ENCODE measurements around the gene MMEL1. TPM values are rescaled to one million over a fixed set of nuclear protein-coding genes. Genes with fewer than 3 reads are reported as not detected.

The MMEL1 gene
- total and polyA plus RNA-seq, 2 donors (not counting 3 experiments of a cell fraction or from before 2014, with no cell fraction given): 1.1 to 1.2 TPM

DNA sequence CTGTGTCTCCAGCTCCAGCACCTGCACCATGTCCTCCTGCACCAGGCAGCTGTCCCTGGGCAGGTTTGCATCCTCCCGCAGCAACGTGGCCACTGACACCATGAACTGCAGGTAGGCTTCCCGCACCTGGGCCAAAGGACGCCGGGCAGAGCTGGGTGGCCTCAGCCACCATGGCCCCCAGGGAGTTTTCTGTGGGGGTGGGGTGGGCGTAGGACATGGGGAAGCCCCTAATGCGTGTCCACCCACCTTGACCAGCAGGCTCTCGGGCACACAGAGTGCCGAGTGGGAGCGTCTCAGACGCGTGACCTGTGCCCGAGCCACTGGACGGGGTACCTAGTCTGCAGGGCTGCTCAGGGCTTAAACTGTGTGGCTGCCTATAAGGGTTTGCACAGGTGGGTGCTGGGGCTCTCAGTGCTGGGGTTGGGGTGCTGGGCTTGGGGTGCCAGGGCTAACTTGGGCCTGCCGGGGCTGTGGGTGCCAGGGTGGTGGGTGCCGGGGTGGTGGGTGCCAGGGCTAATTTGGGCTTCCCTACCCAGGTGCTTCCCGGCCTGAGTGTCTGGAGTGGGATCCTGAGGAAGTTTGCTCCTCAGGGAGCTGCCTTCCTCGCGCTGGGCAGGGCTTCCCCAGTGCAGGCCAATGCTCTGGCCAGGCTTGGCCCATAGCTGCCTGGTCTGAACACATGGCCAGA lies 28.5 kb downstream of the MMEL1 start:
- H4K20me1 ChIP-seq (replicated peaks; ENCODE audit: control insufficient read depth, extremely low read depth, insufficient read depth, low read length): no peaks in the 10 kb centered on the region
- DNase-seq (ENCODE audit: low read depth, low spot score): no peak
- intact Hi-C loops (cut with micrococcal nuclease): no loop called here
- no peaks in the 10 kb centered on the region for H3K9me1 ChIP-seq (replicated peaks; ENCODE audit: control insufficient read depth, extremely low read depth, insufficient read depth, low read length)
- H3K27me3 ChIP-seq (ENCODE audit: control insufficient read depth in 2 of 2, insufficient read depth in 2 of 2, low read length in 2 of 2): no peaks in the 10 kb centered on the region
- H3K9ac ChIP-seq (replicated peaks; ENCODE audit: extremely low read depth, insufficient read depth, low read length): no peak overlapping the region
- H3K9me3 ChIP-seq (replicated peaks; ENCODE audit: control insufficient read depth, insufficient read depth, low read length): no peaks in the 10 kb centered on the region
- ChIA-PET POLR2A (no interaction called here), CTCF (no interaction called here)
- TF ChIP-seq JUN (IDR thresholded peaks at IDR 0.05; ENCODE audit: borderline replicate concordance, insufficient read depth, insufficient read length, low read depth) (no peak), EZH2 (IDR thresholded peaks at IDR 0.05; ENCODE audit: borderline replicate concordance, low read depth, low read length, severe bottlenecking) (no peak), MYC (IDR thresholded peaks at IDR 0.05; ENCODE audit: low read depth, low read length) (no peak), CTCF (IDR thresholded peaks at IDR 0.05; ENCODE audit: extremely low read depth in 1 of 2, insufficient read depth in 1 of 2, low read depth in 1 of 2, low read length in 2 of 2) (no peak), POLR2A (IDR thresholded peaks at IDR 0.05; ENCODE audit: low read depth, low read length) (no peak), POLR2AphosphoS5 (IDR thresholded peaks at IDR 0.05; ENCODE audit: insufficient read depth, low read depth, low read length) (no peak), GATA2 (IDR thresholded peaks at IDR 0.05; ENCODE audit: insufficient read depth, insufficient read length, low read depth, low read length) (no peak), FOS (IDR thresholded peaks at IDR 0.05; ENCODE audit: borderline replicate concordance, insufficient read depth, low read length) (no peak)
- TF ChIP-seq, protein P1, sequence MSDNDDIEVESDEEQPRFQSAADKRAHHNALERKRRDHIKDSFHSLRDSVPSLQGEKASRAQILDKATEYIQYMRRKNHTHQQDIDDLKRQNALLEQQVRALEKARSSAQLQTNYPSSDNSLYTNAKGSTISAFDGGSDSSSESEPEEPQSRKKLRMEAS (IDR thresholded peaks at IDR 0.05; ENCODE audit: insufficient read depth, insufficient read length): no peak
- H3K4me2 ChIP-seq (ENCODE audit: insufficient read depth, low read length): no peak overlapping the region
- no peaks in the 10 kb centered on the region for H3K79me2 ChIP-seq (ENCODE audit: control insufficient read depth, insufficient read depth, low read length)
- H3K27ac ChIP-seq (ENCODE audit: insufficient read depth, low read depth, low read length): no peak overlapping the region
- dilution Hi-C loops (cut with MboI; ENCODE audit: extremely low pct_ligation_motif_present, low sequenced_read_pairs): no loop called here
- no peaks in the 10 kb centered on the region for H3K36me3 ChIP-seq (ENCODE audit: control insufficient read depth in 2 of 2, extremely low read depth in 1 of 2, insufficient read depth in 2 of 2, low read length in 2 of 2)
- H2AFZ ChIP-seq (ENCODE audit: low read depth, low read length): no peak overlapping the region
- no peak for FAIRE-seq
- no TSS peak for BruUV-seq (replicated peaks)
- H3K4me3 ChIP-seq (replicated peaks in 1 of 3; ENCODE audit: insufficient read depth in 1 of 3, low read depth in 1 of 3, low read length in 3 of 3): no peak overlapping the region
- H3K4me1 ChIP-seq (ENCODE audit: control insufficient read depth, extremely low read depth, insufficient read depth, low read length): no peaks in the 10 kb centered on the region

All from endothelial cell of umbilical vein (primary cell).